ENCODE measurements around the gene KDM5C. TPM values are rescaled to one million over a fixed set of nuclear protein-coding genes. Genes with fewer than 3 reads are reported as not detected.

The KDM5C gene
- polyA plus RNA-seq, 3 donors = 69.3 to 113 (median 80.1) TPM

DNA sequence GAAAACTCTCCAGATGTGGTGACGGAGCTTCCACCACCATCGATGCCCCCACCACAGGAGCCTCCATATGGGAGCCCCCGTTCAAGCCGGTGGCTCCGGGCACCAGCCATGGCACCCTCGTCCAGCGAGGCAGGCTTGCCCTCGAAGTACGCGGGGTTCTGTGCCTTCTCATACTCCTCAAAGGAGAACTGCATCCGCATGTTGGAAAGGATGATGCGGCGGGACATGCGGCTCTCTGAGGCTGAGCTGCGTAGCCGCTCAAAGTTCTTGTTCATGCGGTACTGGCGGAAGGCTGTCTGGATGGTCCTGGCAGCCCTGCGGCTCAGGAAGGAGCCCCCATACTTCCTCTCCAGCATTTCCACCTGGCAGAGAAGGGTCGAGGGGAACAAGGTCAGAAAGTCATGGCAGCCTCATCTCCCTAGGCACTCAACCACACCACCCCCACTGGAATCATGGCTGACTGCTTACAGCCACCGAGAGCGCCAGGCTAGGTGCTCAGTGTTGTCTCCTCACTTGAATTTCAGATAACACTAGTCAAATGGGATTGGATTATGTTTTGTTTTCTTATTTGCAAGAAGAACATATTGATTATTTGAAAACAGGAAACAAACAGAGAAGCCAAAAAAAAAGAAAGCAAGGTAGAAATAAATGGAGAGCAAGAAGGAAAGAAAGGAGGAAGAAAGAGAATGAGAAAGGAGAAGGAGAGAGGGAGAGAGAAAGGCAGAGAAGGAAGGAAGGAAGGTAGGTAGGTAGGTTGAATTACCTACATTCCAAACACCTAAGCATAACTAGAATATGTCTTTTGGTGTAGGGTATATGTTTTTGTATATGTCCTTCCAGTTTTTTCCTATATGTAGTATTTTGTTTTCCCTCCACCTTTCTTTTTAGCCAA, 29.8 kb upstream of the KDM5C start:
- DNase-seq = no peak

DNA sequence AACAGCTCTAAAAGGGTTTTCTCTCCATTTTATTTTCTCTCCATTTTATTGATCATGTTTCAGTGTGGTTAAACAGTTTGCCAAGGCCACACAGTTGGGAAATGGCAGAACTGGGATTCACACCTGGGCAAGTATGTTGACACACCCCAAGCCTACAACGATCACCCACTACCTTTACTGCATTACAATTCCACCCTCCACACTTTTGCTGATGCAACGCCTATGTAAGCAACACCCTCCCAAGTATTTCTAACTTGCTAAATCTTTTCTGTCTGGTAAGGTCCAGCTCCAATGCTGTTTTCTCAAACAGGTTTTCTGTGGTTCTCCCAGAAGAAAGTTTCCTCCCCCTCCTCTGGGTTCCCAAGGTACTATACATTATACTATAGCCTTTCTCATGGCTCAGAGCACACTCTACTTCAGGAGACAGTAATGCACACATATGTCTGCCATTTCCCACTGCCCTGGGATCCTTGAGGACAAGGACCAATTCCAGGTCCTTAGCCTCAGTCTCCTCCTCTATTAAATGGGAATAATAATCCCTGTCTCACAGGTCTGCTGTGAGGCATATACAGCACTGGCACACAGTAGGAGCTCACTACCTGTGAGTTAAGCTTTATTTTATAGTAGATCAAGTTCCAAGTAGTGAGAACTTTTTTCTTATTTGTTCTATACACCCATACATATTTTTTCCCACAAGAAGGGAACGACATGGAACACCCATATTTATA, 28.4 kb upstream of the KDM5C start:
- DNase-seq = no peak

DNA sequence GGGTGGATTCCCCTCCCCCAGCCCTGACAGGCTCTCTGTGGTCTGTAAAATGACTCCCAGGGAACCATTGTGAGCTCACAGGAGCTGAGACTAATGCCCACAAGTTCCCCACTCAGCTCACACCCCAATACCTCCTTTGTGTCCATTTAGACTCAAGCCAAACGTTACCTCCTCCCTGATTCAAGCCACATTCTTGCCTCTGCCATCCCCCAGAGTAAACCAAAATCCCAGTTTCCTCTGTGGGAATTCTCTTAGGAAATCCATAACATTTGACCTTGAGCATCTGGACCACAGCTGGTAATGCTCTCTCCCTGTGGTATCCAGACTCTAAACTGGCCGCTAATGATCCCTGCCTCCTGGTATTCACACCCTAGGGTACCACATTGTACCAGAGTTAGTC, 26.3 kb upstream of the KDM5C start:
- no peak for DNase-seq

DNA sequence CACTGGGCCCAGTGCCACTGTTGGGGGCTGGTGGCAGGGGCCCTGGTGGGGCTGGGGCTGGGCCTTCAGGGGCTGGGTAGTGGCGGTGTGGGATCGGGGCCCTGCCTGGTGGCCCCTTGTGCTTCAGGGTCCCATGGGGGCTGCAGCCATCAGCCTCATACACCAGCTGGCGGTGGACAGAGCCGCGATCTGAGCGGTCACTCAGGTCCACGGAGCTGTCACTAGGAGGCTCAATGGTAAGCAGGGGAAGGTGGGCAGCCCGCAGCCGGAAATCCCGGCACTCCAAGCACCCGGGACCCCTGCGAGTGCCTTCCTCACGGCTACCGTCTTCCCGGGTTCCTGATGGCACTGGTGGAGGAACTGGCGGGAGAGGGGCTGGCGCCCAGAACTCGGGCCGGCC, 25.5 kb upstream of the KDM5C start:
- no peak for DNase-seq

DNA sequence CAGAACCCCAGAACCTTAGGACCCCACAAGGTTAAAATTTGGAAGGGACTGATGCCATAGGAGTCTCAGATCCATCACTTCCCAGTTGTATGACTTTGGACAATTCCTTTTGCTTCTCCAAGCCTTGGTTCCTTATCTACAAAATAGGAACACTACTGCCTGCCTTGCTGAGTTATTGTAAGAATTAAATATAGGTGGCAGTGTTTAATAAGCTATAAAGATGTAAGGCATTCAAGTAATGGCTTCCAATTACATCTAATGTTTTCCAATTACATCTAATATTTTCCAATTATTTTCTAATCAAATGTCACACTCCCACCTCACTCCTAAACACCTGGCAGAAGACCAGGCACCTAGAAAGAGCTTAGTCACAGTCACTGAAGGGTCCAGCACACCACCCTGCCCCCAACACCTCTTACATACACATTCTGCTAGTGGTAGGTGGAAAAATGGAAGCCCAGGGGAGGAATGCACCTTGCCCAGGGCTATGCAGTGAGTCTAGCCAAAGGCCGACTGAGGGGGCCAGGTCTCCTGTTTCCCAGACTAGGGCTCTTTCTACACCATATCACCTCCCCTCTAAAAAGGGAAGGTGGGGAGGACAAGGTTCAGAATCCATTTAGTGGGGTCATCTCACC, 24.5 kb upstream of the KDM5C start:
- no peak for DNase-seq

DNA sequence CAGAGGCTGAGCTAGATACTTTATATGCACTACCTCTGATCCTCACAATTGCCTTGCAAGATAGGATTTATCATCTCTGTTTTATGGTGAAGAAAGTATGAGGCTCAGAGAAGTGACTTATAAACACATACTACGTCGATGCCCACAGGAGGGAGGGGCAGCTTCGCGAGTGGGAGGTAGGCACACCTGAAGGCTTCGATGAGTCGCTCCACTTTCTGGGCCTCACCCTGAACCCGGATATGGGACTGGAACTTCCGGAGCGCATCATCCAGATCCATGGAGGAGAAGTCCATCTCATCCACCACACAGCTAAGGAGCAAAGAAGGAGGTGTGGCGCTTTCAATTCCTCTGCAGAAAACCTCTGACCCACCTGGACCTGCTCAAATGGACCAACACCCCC, 22.9 kb upstream of the KDM5C start:
- DNase-seq = no peak

DNA sequence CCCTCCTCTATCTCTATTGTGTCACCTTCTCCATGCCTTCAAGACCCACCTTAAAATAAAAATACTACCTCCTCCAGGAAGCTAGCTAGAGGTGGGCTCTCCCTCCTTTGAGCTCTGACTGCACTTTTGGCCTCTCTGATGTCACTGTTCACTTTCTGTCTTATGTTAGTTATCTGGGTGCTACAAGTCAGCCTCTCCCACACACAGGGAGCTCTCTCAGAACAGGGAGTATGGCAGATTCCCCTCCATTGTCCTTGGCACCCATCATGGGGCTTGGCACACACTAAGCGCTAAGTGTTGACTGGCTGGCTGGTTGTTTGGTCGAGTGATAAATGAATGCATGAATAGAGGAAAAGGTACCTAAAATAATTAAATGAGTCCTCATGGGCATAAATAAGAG, 21.2 kb upstream of the KDM5C start:
- DNase-seq = no peak

DNA sequence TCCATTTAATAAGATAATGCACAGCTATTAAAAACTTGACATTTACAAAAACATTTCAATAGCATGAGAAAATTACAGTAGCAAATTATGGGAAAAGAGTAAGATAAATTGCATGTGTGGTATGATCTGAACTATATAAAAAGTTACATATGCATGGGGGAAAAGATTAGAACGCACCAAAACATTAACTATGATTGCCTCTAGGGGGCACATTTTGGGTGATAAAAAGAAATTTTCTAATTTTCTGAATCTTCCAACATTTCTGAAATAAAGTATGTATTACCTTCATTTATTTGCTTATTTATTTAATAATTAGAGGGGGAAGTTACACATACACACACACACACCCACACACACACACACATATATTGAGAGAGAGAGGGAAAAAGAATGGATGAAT, 19.6 kb upstream of the KDM5C start:
- no peak for DNase-seq

DNA sequence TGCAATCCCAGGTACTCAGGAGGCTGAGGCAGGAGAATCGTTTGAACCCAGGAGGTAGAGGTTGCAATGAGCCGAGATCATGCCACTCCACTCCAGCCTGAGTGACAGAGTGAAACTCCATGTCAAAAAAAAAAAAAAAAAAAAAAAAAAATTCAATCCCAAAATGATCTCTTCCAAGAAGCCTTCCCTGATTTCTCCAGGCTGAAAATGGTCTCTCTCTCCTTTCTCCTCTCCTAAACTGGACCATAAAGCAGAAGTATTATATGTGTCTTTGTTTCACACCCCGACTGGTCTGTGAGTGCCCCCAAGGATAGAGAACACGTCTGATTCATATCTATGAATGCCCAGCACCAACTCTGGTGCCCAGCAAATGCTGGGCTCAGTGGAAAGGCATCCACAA, 17.3 kb upstream of the KDM5C start:
- DNase-seq = no peak

DNA sequence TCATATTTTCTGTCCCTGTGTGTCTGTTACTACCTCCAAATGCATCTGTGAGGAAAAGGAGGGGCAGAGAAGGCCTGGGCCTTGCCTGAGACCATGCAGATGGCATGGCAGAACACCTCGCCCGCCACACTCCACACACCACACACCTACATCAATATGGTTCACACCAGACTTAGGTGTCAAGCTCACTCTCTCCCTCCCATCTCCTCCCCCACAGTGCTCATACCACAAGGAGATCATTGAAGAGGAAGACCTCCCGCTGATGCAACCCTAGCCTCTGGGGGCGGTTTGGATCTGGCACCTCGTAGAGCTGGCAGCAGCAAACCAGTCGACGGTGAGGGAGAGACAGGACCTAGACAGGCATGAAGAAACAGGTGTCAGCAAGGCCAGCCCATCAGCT, 16.6 kb upstream of the KDM5C start:
- no peak for DNase-seq

DNA sequence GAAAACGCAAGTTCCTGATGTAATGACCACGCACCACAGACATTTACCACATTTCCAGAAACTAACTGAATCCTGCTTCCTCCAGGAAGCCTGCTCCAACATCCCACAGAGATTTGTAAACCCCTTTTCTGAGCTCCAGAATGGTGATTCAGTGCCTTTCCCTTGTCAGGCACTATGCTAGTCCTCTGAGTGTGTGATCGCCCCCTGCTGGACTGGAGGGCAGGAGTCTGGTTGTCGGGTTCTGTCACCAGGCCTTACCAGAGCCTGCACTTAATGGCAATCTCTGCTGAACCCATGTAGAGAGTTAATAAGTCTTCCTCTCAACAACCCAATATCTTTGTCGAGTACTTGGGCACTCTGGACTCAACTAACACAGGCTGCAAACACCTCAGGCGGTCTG, 14.5 kb upstream of the KDM5C start:
- no peak for DNase-seq

DNA sequence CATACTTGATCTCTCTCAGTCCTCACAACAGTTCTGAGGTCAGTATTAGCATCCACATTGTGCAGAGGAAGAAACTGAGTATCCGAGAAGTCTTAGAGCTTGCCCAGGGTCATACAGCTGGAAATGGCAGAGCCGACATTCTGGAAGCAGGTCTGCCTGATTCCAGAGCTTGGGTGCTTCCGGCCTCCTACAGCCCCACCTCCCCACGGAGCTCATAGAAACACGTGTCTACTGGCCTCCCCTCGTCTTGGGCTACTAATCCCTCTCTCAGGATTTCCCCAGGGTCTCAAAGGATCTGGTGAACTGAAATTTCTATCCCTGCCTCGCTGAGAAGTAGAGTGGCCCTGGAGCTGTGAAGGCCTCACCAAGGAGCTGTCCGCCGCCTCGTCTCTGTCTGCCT, 12.0 kb upstream of the KDM5C start:
- no peak for DNase-seq

DNA sequence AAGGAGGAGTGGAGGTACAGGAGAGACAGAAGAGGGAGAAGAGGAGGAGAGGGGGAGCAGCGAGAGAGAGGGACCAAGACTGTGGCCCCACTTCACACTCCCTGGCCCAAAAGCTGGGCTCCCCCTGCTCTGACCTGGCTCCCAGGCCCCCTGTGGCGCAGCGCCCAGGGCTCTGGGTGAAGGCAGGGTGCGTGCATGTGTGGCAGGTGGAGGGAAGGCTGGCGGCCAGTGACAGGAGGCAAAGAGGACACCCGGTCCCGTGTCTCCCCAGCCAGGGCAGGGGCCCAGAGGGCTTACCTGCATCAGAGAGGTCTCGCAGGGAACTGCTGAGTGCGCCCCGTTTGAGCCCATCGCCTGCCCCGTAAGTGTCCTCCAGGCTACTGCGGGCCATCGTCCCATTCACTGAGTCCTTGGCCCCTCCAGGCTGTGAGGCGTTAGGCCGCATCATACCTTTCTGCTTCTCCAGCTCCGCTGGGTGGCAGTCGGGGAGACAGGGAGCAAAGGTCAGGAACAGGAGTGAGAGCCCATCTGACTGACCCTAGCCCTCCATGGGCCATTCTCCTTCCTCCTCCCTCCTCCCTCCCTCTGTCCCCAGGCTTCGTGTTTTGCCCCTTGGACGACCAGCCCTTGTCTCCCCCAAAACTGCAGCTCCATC, 11.1 kb upstream of the KDM5C start:
- DNase-seq = no peak

DNA sequence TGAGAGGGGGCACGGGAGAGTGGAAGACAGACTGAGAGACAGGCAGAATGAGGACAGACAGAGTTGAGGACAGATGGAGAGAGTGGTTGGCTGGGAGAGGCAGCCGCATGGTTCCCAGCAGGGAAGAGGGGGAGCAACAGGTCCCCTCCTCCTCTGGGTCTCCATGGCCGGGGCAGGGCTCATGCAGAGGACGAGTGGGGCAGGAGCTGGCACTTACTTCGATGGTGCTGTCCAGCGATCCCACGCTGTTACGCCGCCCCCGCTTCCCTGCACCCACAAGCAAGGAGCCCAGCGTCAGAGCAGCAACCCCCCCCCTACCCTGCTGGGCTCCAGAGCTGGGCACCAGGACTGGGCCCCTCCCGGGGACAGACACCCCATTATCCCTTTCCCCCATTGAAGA, 10.6 kb upstream of the KDM5C start:
- DNase-seq = no peak

DNA sequence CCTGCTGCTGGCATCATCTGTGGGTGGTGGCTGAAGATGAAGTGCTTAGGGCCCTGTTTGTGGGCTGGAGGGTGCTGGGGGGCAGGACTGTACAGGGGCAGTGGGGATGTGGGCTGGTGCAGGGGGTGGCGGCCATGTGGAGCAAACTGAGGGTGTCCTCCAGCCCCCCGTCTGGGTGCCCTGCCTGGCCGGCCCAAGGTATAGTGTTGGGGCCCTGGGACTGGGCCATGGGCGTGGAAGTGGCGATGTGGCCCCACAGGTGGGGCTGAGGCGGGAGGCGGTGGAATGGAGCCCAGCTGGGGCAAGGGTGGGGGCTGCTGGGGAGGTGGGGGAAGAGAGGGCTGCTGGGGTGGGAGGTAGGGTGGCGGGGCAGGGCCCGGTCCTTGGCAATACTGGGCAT, 9.5 kb upstream of the KDM5C start:
- DNase-seq = no peak

DNA sequence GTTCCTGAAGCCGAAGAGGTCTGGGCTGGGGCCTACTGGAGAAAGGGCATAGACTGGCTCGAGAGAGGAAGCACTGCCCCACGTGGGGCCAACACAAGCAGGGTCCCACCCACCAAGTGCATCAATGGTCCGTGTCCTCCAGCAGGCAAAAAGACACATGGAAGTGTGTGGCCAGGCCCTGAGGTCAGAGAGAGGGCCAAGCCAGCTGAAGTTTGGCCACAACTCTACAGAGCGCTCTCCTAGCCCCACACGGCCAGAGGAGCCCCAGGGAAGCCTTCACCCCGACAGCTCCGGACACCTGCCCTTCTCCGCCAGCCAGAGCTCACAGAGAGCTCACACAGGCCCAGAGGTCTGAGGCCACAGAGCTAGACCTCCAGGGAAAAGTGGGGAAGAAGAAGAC, 8.5 kb upstream of the KDM5C start:
- DNase-seq = no peak

DNA sequence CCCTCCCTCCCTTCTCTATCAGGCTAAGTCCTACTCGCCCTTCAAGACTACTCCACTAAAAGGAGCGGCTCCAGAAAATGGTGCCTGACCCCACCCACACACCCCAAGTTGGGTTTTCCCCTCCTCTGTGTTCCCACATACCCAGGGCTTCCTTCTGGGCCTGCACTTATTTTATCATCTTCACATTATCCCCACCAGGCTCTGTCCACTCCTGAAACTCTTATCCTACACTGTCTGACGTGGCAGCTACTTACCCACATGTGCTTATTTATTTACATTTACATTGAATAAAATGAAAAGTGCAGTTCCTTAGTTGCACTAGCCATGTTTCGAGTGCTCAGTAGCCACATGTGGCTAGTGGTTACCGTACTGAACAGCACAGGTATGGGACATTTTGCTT, 5.1 kb upstream of the KDM5C start:
- DNase-seq = no peak

DNA sequence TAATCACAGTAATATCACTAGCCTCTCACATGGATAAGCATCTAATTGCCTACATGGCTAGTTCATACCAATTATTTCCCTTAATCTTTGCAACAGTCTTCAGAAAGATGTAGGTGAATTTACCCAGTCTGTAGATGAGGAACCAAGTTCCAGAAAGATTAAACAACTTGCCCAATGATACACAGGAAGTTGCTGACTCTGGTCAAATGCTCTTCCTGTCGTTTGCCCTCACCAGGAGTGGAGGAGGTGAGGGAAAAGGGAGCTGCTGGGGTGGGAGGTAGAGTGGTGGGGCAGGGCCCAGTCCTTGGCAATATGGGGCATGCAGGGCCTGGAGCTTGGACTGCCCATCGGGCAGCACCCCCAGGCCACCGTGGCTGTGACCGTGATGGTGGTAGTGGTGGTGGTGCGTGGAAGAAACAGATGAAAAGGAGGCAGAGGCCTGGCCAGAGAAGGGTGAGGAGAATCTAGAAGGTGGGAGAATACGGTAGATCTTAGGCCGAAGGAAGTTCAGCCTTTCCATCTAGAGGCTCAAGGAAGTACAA, 2.3 kb upstream of the KDM5C start:
- no peak for DNase-seq

DNA sequence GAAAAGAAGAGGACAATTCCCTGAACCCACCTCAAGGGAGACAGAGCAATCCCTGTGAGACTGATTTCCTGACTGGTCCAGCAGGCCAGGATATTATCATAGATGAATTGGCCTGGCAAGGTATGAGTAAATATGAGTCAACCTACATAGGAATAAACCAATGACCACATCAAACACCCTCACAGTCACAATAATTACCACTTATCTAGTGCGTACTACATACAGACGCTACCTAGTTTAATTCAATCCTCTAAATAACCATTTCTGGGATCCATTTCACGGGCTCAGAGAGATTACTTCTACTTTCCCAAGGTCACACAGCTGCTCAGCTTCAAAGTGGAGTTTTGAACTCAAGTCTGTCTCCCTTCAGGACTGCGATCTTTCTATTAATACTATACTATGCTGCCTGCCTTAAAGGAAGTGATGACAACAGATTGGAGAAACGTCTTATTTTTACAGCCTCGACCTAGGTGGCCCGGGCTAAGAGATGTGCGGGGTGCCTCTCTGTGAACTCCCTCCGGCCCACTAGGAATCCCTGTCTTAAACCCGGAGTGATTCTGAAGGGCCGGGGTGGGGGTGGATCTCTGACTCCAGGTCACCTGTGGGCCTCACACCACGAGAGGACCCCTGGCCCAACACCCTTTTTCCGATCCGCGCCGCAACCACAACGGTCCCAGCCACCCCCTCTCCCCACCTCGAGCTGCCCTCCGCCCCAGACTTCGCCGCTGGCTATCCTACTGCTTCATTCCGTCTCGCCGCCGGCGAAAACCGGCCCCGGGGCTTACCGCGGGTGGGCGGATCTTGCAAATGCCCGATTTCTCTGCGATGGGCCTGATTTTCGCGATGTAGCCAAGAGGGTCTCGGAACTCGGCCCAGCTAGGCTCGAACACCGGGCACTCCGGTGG, 800 bp downstream of the KDM5C start:
- no peak for DNase-seq

DNA sequence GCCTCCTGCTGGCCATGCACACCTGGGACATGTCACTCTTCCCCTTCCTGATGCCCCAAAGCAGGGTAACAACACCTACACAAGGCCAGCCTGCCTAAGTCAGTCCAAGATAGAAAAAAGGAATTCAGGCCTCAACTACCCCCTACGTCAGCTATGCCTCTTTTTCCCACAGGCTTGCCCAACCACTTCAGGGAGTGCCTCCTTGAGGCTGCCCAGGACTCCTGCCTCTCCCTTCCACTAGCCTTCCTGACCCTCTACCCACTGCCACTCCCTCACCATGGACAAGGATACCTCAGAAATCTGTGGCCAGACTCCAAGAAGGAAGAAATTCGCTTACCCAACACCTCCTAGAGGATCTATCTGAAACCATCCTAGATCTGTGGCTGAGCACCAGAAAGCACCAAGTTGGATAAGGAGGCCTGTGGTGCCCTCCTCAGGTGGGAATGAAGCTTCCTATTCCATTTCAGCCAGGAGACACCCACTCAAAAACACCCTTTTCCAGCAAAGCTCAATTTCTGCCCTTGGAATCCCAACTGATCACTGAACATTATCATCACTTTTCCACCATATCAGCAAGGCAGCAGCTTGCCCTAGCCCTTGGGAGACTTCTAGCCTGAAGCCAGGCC, 1.8 kb downstream of the KDM5C start:
- DNase-seq = no peak

All from renal pelvis (tissue), 4 donors.